Smooth muscle cell (in vitro differentiated cells): ENCODE results near the gene RTN4RL1. TPM values are rescaled to one million over a fixed set of nuclear protein-coding genes. Genes with fewer than 3 reads are reported as not detected.

Experiments used
- DNase-seq: peaks from one replicate; lab custom pipeline; 2025; ENCODE audit not compliant: unreplicated experiment; lab: John Stamatoyannopoulos, UW
- H2AFZ ChIP-seq: fragments of 200-600 bp; sonication (generic); 2 replicates; pipeline ENCODE4 v1.6.0; 2016; ENCODE audit warnings: antibody characterized with exemption, low read depth, mild to moderate bottlenecking
- H3F3A ChIP-seq: fragments of 200-600 bp; sonication (generic); 2 replicates; pipeline ENCODE4 v1.6.0; 2017; ENCODE audit warnings: antibody characterized with exemption, low read depth
- H3K27ac ChIP-seq: fragments of 200-600 bp; sonication (generic); 2 replicates; pipeline ENCODE4 v1.5.1; 2016; ENCODE audit warnings: low read depth, mild to moderate bottlenecking
- H3K27me3 ChIP-seq: fragments of 200-600 bp; sonication (generic); 2 replicates; pipeline ENCODE4 v1.6.1; 2016; ENCODE audit warnings: low read depth, mild to moderate bottlenecking
- H3K36me3 ChIP-seq: fragments of 200-600 bp; sonication (generic); 2 replicates; pipeline ENCODE4 v1.5.1; 2016; ENCODE audit warnings: low read depth
- H3K4me1 ChIP-seq: fragments of 200-600 bp; sonication (generic); 2 replicates; pipeline ENCODE4 v1.5.1; 2016; ENCODE audit warnings: low read depth
- H3K4me2 ChIP-seq: fragments of 200-600 bp; sonication (generic); 2 replicates; pipeline ENCODE4 v1.6.0; 2016; ENCODE audit warnings: mild to moderate bottlenecking
- H3K4me3 ChIP-seq: fragments of 200-600 bp; sonication (generic); 2 replicates; pipeline ENCODE4 v1.5.1; 2016; ENCODE audit warnings: mild to moderate bottlenecking
- H3K79me2 ChIP-seq: fragments of 200-600 bp; sonication (generic); 2 replicates; pipeline ENCODE4 v1.6.0; 2016; ENCODE audit warnings: low read depth, mild to moderate bottlenecking
- H3K9ac ChIP-seq: fragments of 200-600 bp; sonication (generic); 2 replicates; pipeline ENCODE4 v1.6.0; 2016; ENCODE audit warnings: low read depth
- H3K9me3 ChIP-seq: fragments of 200-600 bp; sonication (generic); replicated peaks from 2 replicates; pipeline ENCODE4 v1.5.1; 2016; ENCODE audit warnings: low read depth
- H4K20me1 ChIP-seq: fragments of 200-600 bp; sonication (generic); 2 replicates; pipeline ENCODE4 v1.6.0; 2016; ENCODE audit warnings: low read depth
- WGBS: methylation state at CpG from one replicate; pipeline ENCODE4 v1.1.7; 2016; ENCODE audit warnings: low lambda C conversion rate; 5-methylcytosine and 5-hydroxymethylcytosine counted together
- polyA plus RNA-seq: library from polyadenylated mRNA; unstranded; fragments of >200 nt; fragmentation: Nextera tagmentation; extraction: Ambion mirVana; gene quantifications from 2 replicates; pipeline ENCODE4 v1.2.1, GENCODE V29; 2016
- total RNA-seq: library from RNA; depleted of rRNA; stranded (reverse); fragments of >200 nt; gene quantifications from 2 replicates; pipeline ENCODE4 v1.2.3, GENCODE V29; 2014
- TF ChIP-seq, protein P1 (sequence below): fragments of 200-600 bp; sonication (generic); IDR thresholded peaks from 2 replicates; pipeline ENCODE4 v1.5.1; 2017; ENCODE audit warnings: borderline replicate concordance, mild to moderate bottlenecking, antibody characterized with exemption; ENCODE audit not compliant: insufficient read depth, poor library complexity, severe bottlenecking

The RTN4RL1 gene
- total and polyA plus RNA-seq, 2 experiments from 2014 or later = not detected

- no peaks in the 10 kb centered on the region for H3K9me3 ChIP-seq
- peaks cover 4% of the 10 kb centered on the region for H3K36me3 ChIP-seq
- no peak for DNase-seq
- H3K4me3 ChIP-seq = no peak overlapping the region
- no peak overlapping the region for H2AFZ ChIP-seq
- peaks cover 2% of the 10 kb centered on the region for H3K27me3 ChIP-seq
- no peak overlapping the region for H3K27ac ChIP-seq
- TF ChIP-seq, protein P1, sequence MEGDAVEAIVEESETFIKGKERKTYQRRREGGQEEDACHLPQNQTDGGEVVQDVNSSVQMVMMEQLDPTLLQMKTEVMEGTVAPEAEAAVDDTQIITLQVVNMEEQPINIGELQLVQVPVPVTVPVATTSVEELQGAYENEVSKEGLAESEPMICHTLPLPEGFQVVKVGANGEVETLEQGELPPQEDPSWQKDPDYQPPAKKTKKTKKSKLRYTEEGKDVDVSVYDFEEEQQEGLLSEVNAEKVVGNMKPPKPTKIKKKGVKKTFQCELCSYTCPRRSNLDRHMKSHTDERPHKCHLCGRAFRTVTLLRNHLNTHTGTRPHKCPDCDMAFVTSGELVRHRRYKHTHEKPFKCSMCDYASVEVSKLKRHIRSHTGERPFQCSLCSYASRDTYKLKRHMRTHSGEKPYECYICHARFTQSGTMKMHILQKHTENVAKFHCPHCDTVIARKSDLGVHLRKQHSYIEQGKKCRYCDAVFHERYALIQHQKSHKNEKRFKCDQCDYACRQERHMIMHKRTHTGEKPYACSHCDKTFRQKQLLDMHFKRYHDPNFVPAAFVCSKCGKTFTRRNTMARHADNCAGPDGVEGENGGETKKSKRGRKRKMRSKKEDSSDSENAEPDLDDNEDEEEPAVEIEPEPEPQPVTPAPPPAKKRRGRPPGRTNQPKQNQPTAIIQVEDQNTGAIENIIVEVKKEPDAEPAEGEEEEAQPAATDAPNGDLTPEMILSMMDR = no peak
- WGBS = 93% methylated on average over 12 of the region's 12 CpGs
- no peaks in the 10 kb centered on the region for H3K4me1 ChIP-seq
- no peak overlapping the region for H3K9ac ChIP-seq
- no peaks in the 10 kb centered on the region for H3F3A ChIP-seq
- H3K79me2 ChIP-seq = no peaks in the 10 kb centered on the region
- no peaks in the 10 kb centered on the region for H4K20me1 ChIP-seq
- no peak overlapping the region for H3K4me2 ChIP-seq
Observed at GRCh38 chr17:1898872-1899271, 126.3 kb downstream of the RTN4RL1 start.

- H3K27ac ChIP-seq = no peak overlapping the region
- no peaks in the 10 kb centered on the region for H3K79me2 ChIP-seq
- 90% methylated on average over 17 of the region's 17 CpGs for WGBS
- H3K9ac ChIP-seq = no peak overlapping the region
- H3K4me1 ChIP-seq = no peaks in the 10 kb centered on the region
- no peaks in the 10 kb centered on the region for H4K20me1 ChIP-seq
- no peaks in the 10 kb centered on the region for H3K9me3 ChIP-seq
- H3F3A ChIP-seq = no peaks in the 10 kb centered on the region
- no peak for DNase-seq
- no peaks in the 10 kb centered on the region for H3K27me3 ChIP-seq
- peaks cover 4% of the 10 kb centered on the region for H3K36me3 ChIP-seq
- no peak overlapping the region for H3K4me3 ChIP-seq
- TF ChIP-seq, protein P1 = no peak
- no peak overlapping the region for H2AFZ ChIP-seq
- H3K4me2 ChIP-seq = no peak overlapping the region
Observed at GRCh38 chr17:1898332-1898731, 126.8 kb downstream of the RTN4RL1 start.

GRCh38 chr17:1897105-1897656, 128.0 kb downstream of the RTN4RL1 start:
- Histone ChIP-seq H3K27me3 (no peaks in the 10 kb centered on the region), H3K4me3 (no peak overlapping the region), H3F3A (no peaks in the 10 kb centered on the region), H4K20me1 (no peaks in the 10 kb centered on the region), H3K4me1 (no peaks in the 10 kb centered on the region), H3K9me3 (no peaks in the 10 kb centered on the region), H2AFZ (no peak overlapping the region), H3K4me2 (no peak overlapping the region), H3K79me2 (no peaks in the 10 kb centered on the region), H3K27ac (no peak overlapping the region), H3K9ac (no peak overlapping the region), H3K36me3 (peaks cover 4% of the 10 kb centered on the region)
- DNase-seq = no peak
- TF ChIP-seq, protein P1 = no peak
- WGBS = 97% methylated on average over 18 of the region's 18 CpGs
